ENCODE measurements around the gene INPP4A.
"Not testable (repeated sequence)": the region's sequence is repeated elsewhere in the genome, so short reads cannot be mapped to it uniquely, and the experiment has no call there.

INPP4A gene

GRCh38 chr2:98569197-98569793 lies 124.6 kb downstream of the INPP4A start:
- DNase-seq = peak; percentile 2 to 15

- DNase-seq = no peak
Observed at GRCh38 chr2:98569915-98570314, 125.3 kb downstream of the INPP4A start.

DNA sequence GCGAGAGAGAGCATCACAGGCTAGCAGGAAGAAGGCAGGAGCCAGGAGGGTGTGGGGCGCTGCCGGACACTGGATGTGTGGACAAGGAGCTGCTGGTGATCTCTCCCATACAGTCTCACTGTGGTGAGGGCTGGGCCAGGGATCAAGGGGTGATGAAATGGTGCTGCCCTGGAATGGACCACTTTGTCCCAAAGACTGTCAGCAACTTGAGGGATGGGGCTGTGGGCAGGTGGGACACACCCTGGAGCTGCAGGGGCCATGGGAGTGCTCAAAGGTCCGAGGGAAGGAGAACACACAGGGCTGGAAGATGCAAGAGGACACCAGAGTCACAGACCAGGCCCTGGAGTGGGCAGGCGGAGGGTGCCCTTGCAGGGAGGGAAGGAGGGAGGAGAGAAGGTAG lies 125.7 kb downstream of the INPP4A start:
- no peak for DNase-seq

- no peak for DNase-seq
Observed at GRCh38 chr2:98571121-98571701, 126.6 kb downstream of the INPP4A start.

DNA sequence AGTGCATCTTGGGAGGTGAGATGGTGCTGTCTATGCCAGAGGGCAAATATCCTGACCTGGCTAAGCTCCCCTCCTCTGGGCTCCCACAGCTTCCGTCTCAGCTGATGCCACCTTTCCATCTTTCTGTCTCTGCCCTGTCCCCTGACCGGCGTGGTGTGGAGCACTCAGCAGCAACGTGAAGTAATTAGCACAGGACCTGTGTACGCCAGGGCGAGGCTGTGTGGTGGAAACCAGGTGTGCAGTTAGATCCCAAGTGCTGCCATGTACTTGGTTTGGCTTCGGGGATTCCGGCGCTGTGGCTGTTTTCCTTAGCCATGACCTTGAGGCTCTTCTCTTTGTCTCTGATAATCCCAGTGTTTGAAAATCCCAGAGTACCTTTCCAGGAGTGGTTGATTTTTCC lies 127.1 kb downstream of the INPP4A start:
- no peak for DNase-seq

- no peak for DNase-seq
Observed at GRCh38 chr2:98572211-98572610, 127.6 kb downstream of the INPP4A start.

GRCh38 chr2:98572676-98573075 lies 128.0 kb downstream of the INPP4A start:
- no peak for DNase-seq

DNA sequence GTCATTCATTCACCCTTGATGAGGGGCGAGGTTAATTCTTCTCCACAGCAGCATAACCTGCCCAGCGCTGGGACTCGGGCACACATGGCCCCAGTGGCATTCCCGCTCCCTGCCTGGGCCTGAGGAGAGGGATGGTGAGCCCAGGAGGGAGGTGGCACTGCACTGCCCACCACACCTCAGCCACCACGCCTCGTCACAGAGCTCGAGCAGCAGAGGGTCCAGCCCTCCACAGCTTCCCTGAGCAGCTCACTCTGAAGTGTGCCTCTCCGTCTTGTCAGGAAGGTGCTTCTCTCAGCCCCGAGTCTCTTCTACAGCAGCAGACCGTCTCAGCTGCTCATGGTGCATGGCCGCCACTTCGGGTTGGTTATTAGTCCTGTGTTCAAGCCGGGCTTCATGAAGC lies 128.8 kb downstream of the INPP4A start:
- no peak for DNase-seq

- DNase-seq = no peak
Observed at GRCh38 chr2:98576666-98577312, 132.1 kb downstream of the INPP4A start.

GRCh38 chr2:98577313-98577712 lies 132.7 kb downstream of the INPP4A start:
- no peak for DNase-seq

- DNase-seq = no peak
Observed at GRCh38 chr2:98578231-98578630, 133.6 kb downstream of the INPP4A start.

DNA sequence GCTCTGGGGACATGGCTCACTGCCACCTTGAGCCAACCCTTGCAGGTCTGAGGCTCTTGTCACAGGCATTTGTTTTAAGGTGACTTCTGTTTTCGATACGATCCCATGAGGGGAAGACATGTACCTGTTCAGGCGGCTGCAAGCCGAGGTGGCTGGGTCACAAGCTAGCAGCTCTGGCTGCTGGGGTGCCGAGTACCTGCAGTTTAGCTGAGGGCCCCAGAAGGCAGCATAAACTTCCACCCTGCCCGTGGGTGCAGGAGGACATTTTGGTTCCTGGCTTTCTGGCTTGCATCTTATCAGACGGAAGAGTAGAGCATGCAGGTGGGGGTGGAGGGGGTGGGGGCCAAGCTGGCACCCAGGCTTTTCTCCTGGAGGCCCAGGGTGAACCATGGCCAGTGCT lies 135.3 kb downstream of the INPP4A start:
- no peak for DNase-seq

DNA sequence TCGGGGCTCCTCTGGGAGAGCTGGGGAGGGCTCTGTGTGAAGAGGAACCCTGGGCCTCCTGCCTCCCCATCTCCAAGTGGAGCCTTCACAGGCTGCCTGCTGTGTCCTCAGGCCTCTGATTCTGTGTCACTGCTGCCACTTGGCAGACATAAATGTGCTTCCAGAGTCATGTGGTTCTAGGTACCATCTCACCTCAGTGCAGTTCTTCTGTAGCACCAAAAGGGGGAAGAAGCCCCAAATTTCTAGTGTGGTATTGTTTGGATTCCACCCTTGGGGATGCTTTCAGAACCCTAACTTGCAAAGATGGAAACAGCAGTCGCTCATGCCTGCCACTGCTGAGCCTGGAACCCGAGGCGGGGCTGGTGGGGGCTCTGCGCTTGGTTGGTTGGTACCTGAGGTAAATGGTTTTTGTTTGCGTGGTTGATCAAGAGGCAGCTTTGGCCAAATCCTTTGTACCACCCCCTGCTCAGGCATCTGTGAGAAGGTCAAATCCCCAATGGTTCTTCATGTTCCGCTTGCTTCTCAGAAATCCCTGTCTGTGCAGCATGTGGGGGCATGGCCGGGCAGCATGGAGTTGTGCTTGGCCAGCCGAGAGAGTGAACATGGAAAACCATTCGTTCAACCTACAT lies 136.1 kb downstream of the INPP4A start:
- DNase-seq = no peak

GRCh38 chr2:98582523-98582922 lies 137.9 kb downstream of the INPP4A start:
- DNase-seq = no peak

- no peak for DNase-seq
Observed at GRCh38 chr2:98583276-98583675, 138.6 kb downstream of the INPP4A start.

DNA sequence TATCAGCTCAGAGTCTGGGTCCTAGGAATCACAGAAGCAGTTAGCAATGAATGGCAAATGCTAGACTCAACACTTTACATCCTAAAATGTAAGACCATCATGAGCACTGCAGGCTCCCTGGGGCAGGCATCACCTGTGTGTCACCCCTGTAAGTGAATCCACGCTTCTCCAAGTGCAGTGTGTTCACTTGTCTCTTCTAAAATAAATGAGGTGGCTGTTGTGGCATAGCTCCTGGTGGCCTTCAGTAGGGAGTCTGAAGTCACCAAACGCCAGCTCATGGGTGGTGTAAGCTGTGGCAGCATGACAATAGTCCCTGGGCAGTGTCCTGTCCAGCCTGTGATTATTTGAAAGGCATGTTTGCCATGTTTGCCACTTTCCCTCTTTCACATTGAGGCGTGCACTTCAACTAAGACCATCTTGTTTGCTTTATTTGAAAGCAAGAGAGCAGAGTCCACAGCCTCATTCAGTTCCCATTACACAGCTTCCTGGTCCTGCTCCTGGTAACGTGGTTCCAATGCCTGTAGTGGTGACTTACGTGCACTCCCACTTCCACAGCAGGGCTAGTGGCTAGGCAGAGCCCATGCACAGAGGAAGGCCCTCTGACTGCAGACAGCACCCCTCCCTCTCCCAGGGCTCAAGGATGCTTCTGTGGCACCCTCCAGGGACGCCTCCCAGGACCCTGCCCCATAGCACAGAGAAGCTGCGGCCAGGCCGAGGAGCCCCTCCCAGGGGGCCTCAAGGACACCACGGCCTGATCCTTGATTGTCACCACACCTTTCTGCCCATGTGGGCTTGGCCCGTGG lies 139.4 kb downstream of the INPP4A start:
- DNase-seq = no peak

- DNase-seq = no peak
Observed at GRCh38 chr2:98585386-98585785, 140.7 kb downstream of the INPP4A start.

- no peak for DNase-seq
Observed at GRCh38 chr2:98586551-98587140, 142.0 kb downstream of the INPP4A start.

DNA sequence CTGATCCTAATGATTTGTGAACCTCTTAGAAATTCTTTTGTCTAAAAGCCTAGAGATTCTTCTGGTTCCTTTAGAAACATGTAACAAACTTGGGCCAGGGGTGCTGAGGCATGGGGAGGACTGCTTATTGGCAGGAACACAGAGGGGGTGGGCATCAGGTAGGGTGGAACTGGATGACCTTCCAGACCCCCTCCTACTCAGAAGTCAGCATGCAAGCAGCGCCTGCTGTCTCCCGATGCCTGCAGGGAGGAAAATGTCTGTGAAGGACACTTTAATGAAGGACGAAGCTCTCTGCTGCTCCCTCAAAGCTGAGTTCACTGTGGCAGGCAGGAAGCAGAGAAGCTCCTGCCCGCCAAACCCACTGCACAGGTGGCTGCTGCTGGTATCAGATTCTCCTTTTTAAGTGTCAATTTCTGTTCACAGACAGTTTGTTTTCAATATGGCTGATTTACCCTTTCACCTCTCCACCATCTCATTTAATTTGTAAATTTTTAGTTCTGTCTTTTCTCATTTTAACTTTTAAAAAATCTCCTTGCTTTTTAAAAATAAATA lies 144.3 kb downstream of the INPP4A start:
- no peak for DNase-seq

GRCh38 chr2:98589489-98589888 lies 144.8 kb downstream of the INPP4A start:
- no peak for DNase-seq

- DNase-seq = no peak
Observed at GRCh38 chr2:98592565-98592964, 147.9 kb downstream of the INPP4A start.

GRCh38 chr2:98594665-98595064 lies 150.0 kb downstream of the INPP4A start:
- not testable (repeated sequence) for DNase-seq

Data from NCI-H524 (cell line).